Muscle layer of duodenum (tissue), 2 donors: ENCODE data around the gene NUDT7.

ENCODE experiments used
- H3K27ac ChIP-seq: one replicate; pipeline ENCODE4 v1.7.0; 2013; ENCODE audit warnings: mild to moderate bottlenecking, low read length
- H3K27me3 ChIP-seq: one replicate; pipeline ENCODE4 v1.7.0; 2013; ENCODE audit warnings: low read depth, mild to moderate bottlenecking, control low read depth, low read length
- H3K36me3 ChIP-seq, 2 donors: one replicate each; pipeline ENCODE4 v1.7.0; 2013; ENCODE audit warnings: low read length in 2 of 2, control low read depth in 1 of 2, mild to moderate bottlenecking in 1 of 2; ENCODE audit not compliant: insufficient read depth in 2 of 2, control insufficient read depth in 1 of 2
- H3K4me1 ChIP-seq, 2 donors: one replicate each; pipeline ENCODE4 v1.7.0; 2013; ENCODE audit warnings: low read length in 2 of 2, mild to moderate bottlenecking in 2 of 2, control low read depth in 1 of 2, moderate library complexity in 1 of 2; ENCODE audit not compliant: insufficient read depth in 2 of 2, control insufficient read depth in 1 of 2
- H3K4me3 ChIP-seq, 2 donors: one replicate each; pipeline ENCODE4 v1.7.0; 2013; ENCODE audit warnings: low read length in 2 of 2, low read depth in 1 of 2, mild to moderate bottlenecking in 1 of 2
- H3K9me3 ChIP-seq, 2 donors: one replicate each; pipeline ENCODE4 v1.7.0; 2013; ENCODE audit warnings: low read length in 2 of 2, control low read depth in 1 of 2, mild to moderate bottlenecking in 1 of 2; ENCODE audit not compliant: control insufficient read depth in 1 of 2
- donor health status: healthy.

NUDT7 gene

DNA sequence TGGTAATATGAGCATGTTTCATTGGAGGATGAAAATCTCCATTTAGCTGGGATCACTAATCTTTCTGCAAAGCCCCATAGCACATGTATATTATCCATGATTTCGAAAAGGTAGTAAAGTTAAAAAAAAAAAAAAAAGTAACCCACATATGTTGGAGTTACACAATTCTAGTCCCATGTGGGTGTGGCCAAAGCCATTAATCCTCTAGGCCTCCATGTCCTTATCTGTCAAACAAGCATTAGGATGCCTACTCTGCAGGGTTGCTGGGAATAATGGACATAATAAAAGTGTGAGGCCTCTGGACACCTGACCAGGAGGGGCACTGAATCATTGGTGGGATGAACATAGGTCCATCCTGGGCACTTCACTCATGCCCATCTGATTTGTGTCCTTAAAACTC is 36.9 kb downstream of the NUDT7 start:
- Histone ChIP-seq H3K4me1 (peaks cover 0 to 3% of the 10 kb centered on the region in 2 donors), H3K36me3 (no peaks in the 10 kb centered on the region), H3K27me3 (no peaks in the 10 kb centered on the region), H3K4me3 (no peak overlapping the region), H3K27ac (no peak overlapping the region), H3K9me3 (no peaks in the 10 kb centered on the region)

DNA sequence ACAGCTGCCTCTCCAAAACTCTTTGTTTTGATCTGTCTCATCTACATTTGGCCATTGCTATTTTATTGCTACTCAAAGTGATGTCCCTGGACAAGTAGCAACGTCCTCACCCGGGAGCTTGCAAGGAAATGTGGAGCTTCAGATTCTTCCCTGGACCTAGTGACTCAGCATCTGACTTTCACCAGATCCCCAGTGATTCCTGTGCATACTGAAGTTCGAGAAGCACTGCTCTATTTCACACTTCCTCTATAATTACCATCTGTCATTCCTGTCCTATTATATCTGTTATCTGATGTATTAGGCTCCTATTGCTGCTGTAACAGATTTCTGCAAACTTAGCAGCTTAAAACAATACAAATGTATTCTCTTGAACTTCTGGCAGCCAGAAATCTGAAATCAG is 37.5 kb downstream of the NUDT7 start:
- H3K27me3 ChIP-seq, result no peaks in the 10 kb centered on the region
- H3K4me1 ChIP-seq, result peaks cover 0 to 6% of the 10 kb centered on the region in 2 donors
- H3K4me3 ChIP-seq, result no peak overlapping the region
- no peak overlapping the region for H3K27ac ChIP-seq
- no peaks in the 10 kb centered on the region for H3K9me3 ChIP-seq
- H3K36me3 ChIP-seq, result no peaks in the 10 kb centered on the region

DNA sequence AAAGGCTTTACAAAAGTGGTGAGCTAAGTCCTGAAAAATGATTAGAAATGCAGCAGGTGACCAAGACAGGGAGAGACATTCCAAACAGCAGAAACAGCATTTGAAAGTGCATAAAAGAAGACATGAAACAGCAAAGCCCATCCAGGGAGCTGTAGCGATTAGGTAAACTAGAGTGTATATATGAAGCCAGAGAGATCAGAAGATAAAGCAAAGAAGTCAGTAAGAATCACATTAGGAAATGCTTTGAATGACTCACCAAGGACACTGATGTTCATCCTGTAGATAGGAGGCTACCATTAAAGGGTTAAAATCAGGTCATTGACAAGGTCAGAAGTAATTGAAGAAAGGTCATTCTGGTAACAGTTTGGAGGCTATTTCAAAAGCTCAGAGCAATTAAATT is 38.5 kb downstream of the NUDT7 start:
- no peaks in the 10 kb centered on the region for H3K27me3 ChIP-seq
- H3K4me1 ChIP-seq, result peaks cover 0 to 6% of the 10 kb centered on the region in 2 donors
- no peak overlapping the region for H3K27ac ChIP-seq
- no peaks in the 10 kb centered on the region for H3K36me3 ChIP-seq
- no peak overlapping the region for H3K4me3 ChIP-seq
- no peaks in the 10 kb centered on the region for H3K9me3 ChIP-seq

DNA sequence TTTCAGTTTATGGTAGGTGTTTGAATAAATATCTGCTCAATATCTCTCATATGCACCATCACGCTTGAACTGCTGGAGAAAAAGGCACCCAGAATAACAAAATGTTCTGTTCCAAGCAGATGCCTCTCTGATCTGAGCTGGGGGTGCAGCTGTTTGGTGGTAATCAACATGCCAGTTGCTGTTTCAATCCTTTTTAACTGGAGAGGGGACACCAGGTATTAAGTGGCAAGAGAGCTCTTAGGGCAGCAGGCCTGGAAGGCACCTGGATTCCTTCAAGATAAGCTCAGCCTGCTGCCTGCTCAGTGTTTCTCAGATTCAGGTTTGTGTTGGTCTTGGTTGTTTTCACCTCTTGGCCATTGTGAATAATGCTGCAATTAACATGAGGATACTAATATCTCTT is 38.9 kb downstream of the NUDT7 start:
- Histone ChIP-seq H3K9me3 (no peaks in the 10 kb centered on the region), H3K4me1 (peaks cover 0 to 6% of the 10 kb centered on the region in 2 donors), H3K27ac (no peak overlapping the region), H3K27me3 (no peaks in the 10 kb centered on the region), H3K4me3 (no peak overlapping the region), H3K36me3 (no peaks in the 10 kb centered on the region)

DNA sequence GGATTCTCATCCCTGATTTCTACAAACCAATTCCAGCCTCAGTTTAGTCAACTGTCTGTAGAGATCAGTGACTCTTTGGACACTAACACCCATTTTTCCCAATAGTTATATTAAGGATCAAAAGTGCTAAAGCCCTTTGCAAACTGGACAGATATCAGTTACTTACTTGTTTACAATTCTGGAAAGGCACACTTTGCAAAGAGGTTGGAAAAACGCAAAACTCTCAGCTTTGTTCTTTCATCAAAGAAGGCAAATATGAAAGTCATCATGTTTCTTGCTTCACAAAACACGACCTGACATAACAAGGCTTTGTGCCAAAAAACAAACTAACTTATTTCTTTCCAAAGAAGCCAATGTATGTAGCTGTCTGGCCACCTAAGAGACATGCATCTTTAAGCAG is 39.9 kb downstream of the NUDT7 start:
- Histone ChIP-seq H3K27me3 (no peaks in the 10 kb centered on the region), H3K9me3 (no peaks in the 10 kb centered on the region), H3K4me1 (peaks cover 0 to 6% of the 10 kb centered on the region in 2 donors), H3K4me3 (no peak overlapping the region), H3K36me3 (no peaks in the 10 kb centered on the region), H3K27ac (no peak overlapping the region)

DNA sequence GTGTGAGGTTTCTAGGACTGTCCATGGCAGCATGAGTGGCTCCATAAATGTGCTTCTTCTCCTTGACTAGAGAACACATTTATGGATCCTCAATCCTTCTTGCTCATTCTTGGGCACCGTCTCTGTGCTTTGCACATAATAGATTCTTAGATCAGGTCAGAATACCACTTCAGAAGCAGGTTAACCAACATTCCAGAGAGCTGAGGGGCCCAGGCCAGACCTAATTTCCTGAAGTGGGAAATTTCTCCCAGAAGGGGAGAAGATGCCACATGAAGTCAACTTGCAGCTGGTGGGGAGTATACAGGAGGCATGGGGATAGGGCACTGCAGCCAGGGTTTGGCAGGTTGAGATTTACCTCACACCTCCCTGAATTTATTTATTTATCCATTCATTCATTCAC is 41.7 kb downstream of the NUDT7 start:
- Histone ChIP-seq H3K27ac (no peak overlapping the region), H3K4me1 (peaks cover 0 to 6% of the 10 kb centered on the region in 2 donors), H3K9me3 (no peaks in the 10 kb centered on the region)

DNA sequence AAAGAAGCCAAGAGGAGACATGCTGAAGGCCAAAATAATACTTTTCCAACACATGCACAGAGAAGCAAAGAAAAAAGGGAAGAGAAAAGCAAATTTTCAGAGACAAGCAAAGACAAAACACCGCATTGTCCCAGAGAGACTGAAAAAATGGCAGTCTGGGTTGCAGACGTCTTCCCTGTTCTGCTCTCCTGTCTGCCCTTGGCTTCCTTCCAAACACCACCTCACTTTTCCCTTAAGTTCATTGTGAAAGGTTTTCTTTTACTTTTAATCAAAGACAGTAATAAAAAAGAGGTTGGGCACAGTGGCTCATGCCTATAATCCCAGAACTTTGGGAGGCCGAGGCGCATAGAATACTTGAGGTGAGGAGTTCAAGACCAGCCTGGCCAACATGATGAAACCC is 44.9 kb downstream of the NUDT7 start:
- Histone ChIP-seq H3K27me3 (no peaks in the 10 kb centered on the region), H3K9me3 (no peaks in the 10 kb centered on the region), H3K4me1 (peaks cover 0 to 6% of the 10 kb centered on the region in 2 donors), H3K4me3 (no peak overlapping the region), H3K27ac (no peak overlapping the region), H3K36me3 (no peaks in the 10 kb centered on the region)

More for the DNA sequence above, 41.7 kb downstream of the NUDT7 start:
- H3K36me3 ChIP-seq, result no peaks in the 10 kb centered on the region
- H3K27me3 ChIP-seq, result no peaks in the 10 kb centered on the region
- H3K4me3 ChIP-seq, result no peak overlapping the region

DNA sequence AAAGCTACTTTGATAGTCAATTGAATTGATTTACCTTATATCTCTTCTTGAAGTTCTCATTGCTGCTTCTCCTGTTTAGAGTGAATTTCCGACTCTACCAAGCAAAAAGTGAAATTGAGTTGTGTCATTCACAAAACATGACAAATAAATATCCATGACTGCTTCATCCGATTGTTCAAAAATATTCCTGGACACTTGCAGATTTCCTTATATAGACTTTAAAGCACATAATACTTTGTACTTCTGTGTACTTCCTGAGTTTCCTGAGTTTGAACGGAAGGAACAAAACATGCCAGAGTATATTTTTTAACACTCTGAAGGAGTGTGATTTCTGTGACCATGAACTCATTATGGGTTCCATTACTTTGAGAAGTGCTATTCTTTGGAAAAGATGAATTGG is 45.5 kb downstream of the NUDT7 start:
- Histone ChIP-seq H3K27me3 (no peaks in the 10 kb centered on the region), H3K27ac (no peak overlapping the region), H3K4me1 (peaks cover 0 to 6% of the 10 kb centered on the region in 2 donors), H3K4me3 (no peak overlapping the region), H3K36me3 (no peaks in the 10 kb centered on the region), H3K9me3 (no peaks in the 10 kb centered on the region)

DNA sequence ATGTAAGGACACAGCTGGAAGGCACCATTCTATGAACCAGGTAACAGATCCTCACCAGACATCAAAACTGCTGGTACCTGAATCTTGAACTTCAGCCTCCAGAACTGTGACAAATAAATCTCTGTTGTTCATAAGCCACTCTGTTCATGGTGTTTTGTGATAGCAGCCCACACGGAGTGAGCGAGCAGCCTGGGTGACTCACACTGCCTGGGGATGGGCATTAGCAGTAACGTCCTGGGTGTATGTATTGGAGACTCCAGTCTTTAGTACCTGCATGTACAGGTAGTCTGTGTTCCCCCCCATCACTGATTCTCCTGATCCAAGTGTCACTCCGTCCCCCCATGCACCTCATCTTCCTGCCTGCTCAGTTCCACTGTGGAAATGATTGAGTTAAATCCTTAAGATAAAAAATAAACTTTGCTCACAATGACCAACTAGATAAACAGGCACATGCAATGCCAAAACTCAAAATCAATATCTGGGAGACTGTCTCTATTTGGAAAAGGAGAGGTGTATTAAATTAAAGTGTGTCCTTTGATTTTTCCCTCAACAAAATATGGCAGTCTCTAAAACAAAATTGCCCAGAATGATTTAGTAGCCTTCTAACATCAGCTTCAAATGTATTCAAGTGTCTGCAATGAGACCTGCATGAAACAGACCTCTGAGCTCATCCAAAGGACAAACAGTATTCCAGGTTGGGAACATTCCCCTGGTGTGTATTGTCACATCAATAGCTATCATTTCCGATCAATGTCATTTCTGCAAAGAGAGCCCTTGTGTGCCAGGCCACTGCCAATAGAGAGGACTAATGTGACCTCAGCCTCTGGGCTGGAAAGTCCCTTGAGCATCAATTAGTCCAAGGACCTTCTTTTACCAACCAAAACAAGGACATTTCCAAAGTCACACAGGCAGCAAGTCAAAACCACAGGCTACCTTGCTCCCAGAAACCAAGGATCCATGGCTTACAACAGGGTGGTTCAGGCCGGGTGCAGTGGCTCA is 53.9 kb downstream of the NUDT7 start:
- Histone ChIP-seq H3K27me3 (no peaks in the 10 kb centered on the region), H3K9me3 (no peaks in the 10 kb centered on the region), H3K4me3 (no peak overlapping the region), H3K36me3 (no peaks in the 10 kb centered on the region), H3K27ac (no peak overlapping the region), H3K4me1 (no peaks in the 10 kb centered on the region)

DNA sequence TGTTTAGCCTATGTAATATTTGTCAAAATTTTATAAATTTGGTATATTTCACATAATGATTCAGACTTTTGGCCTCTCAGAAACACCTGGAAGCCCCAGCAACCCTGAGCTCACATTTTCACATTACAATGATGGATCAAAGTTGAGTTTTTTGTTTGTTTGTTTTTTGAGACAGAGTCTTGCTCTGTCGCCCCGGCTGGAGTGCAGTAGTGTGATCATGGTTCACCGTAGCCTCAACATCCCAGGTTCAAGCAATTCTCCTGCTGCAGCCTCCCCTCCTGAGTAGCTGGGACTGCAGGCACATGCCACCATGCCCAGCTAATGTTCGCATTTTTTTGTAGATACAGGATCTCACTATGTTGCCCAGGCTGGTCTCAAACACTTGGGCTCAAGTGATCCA is 55.4 kb downstream of the NUDT7 start:
- no peak overlapping the region for H3K4me3 ChIP-seq
- no peaks in the 10 kb centered on the region for H3K27me3 ChIP-seq
- H3K27ac ChIP-seq, result no peak overlapping the region
- H3K9me3 ChIP-seq, result no peaks in the 10 kb centered on the region
- H3K36me3 ChIP-seq, result no peaks in the 10 kb centered on the region
- H3K4me1 ChIP-seq, result no peaks in the 10 kb centered on the region

DNA sequence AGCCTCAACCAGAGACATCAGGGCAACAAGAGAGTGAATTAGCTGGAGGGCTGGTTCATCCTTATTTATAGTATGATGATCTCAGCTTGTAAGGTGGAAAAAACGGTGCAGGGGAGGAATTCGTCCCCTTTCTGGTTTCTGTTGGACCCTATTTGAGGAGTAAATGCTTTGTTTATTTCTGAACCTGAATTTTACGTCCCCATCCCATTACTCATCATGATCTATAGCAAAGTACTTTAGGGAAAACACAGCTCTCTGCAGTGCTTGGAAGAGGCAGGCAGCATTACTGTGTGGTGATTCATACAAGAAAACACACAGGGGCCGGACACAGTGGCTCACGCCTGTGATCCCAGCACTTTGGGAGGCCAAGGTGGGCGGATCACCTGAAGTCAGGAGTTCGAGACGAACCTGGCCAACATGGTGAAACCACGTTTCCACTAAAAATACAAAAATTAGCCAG is 58.1 kb downstream of the NUDT7 start:
- Histone ChIP-seq H3K27me3 (no peaks in the 10 kb centered on the region), H3K4me1 (no peaks in the 10 kb centered on the region), H3K27ac (no peak overlapping the region), H3K4me3 (no peak overlapping the region), H3K9me3 (no peaks in the 10 kb centered on the region), H3K36me3 (no peaks in the 10 kb centered on the region)
